HL-60 (cell line): Measurements from ENCODE around the gene CRYBG2.

ENCODE experiments used
- DNase-seq, 2 experiments: peaks; one replicate each; pipeline ENCODE4 v3.0.0-alpha.2; 2010 to 2020; ENCODE audit warnings: low read depth in 1 of 2, low spot score in 1 of 2
- H3K27ac ChIP-seq: fragments of 250-450 bp; sonication (Bioruptor Pico); replicated peaks from 2 replicates; pipeline ENCODE4 v1.5.1; 2020; ENCODE audit warnings: mild to moderate bottlenecking, moderate library complexity
- H3K27me3 ChIP-seq: fragments of 250-450 bp; sonication (Bioruptor Pico); 2 replicates; pipeline ENCODE4 v1.5.1; 2021; ENCODE audit warnings: mild to moderate bottlenecking, moderate library complexity; ENCODE audit not compliant: insufficient read depth, poor library complexity, severe bottlenecking
- H3K4me3 ChIP-seq: replicated peaks from 2 replicates; pipeline ENCODE4 v1.5.1; 2011; ENCODE audit warnings: mild to moderate bottlenecking, control low read depth, low read length; ENCODE audit not compliant: insufficient read depth
- CTCF ChIP-seq: IDR thresholded peaks from one replicate; pipeline ENCODE4 v1.5.1; 2011; ENCODE audit warnings: low read length, control low read depth, inconsistent platforms; ENCODE audit not compliant: insufficient read depth
- GABPA ChIP-seq: IDR thresholded peaks from 2 replicates; pipeline ENCODE4 v1.6.1; 2012; ENCODE audit warnings: low read depth
- POLR2AphosphoS5 ChIP-seq: IDR thresholded peaks from 2 replicates; pipeline ENCODE4 v1.6.1; 2012; ENCODE audit warnings: low read depth
- SPI1 ChIP-seq: IDR thresholded peaks from 2 replicates; pipeline ENCODE4 v1.6.1; 2012; ENCODE audit warnings: low read depth, mild to moderate bottlenecking, borderline replicate concordance
- TF ChIP-seq, protein P1 (sequence below): IDR thresholded peaks from 2 replicates; pipeline ENCODE4 v1.6.1; 2012; ENCODE audit warnings: low read depth; ENCODE audit not compliant: insufficient replicate concordance

CRYBG2 gene

DNA sequence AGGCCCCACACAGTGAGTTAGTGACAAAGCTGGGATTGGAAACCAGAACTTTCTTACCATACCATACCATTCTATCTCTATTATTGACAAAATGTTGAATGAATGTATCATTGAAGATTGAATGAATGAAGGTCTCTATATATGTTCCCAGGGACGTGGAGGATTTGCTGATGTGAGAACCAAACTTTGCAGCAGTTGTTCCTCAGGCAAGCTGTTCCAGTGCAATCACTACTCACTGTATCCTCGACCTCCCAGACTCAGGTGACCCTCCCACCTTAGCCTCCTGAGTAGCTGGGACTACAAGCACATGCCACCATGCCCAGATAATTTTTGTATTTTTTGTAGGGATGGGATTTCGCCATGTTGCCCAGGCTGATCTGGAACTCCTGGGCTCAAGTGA, 45.1 kb upstream of the CRYBG2 start:
- Histone ChIP-seq H3K27ac (no peak overlapping the region), H3K4me3 (no peak overlapping the region), H3K27me3 (no peaks in the 10 kb centered on the region)
- TF ChIP-seq GABPA: no peak
- TF ChIP-seq CTCF: no peak
- no peak for TF ChIP-seq SPI1
- TF ChIP-seq POLR2AphosphoS5: no peak
- TF ChIP-seq, protein P1, sequence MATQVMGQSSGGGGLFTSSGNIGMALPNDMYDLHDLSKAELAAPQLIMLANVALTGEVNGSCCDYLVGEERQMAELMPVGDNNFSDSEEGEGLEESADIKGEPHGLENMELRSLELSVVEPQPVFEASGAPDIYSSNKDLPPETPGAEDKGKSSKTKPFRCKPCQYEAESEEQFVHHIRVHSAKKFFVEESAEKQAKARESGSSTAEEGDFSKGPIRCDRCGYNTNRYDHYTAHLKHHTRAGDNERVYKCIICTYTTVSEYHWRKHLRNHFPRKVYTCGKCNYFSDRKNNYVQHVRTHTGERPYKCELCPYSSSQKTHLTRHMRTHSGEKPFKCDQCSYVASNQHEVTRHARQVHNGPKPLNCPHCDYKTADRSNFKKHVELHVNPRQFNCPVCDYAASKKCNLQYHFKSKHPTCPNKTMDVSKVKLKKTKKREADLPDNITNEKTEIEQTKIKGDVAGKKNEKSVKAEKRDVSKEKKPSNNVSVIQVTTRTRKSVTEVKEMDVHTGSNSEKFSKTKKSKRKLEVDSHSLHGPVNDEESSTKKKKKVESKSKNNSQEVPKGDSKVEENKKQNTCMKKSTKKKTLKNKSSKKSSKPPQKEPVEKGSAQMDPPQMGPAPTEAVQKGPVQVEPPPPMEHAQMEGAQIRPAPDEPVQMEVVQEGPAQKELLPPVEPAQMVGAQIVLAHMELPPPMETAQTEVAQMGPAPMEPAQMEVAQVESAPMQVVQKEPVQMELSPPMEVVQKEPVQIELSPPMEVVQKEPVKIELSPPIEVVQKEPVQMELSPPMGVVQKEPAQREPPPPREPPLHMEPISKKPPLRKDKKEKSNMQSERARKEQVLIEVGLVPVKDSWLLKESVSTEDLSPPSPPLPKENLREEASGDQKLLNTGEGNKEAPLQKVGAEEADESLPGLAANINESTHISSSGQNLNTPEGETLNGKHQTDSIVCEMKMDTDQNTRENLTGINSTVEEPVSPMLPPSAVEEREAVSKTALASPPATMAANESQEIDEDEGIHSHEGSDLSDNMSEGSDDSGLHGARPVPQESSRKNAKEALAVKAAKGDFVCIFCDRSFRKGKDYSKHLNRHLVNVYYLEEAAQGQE: no peak
- DNase-seq: no peak

- H3K27me3 ChIP-seq: no peaks in the 10 kb centered on the region
- H3K27ac ChIP-seq: no peak overlapping the region
- DNase-seq: no peak
- H3K4me3 ChIP-seq: no peak overlapping the region
- TF ChIP-seq POLR2AphosphoS5 (no peak), GABPA (no peak), CTCF (no peak), SPI1 (no peak)
- TF ChIP-seq, protein P1: no peak
Observed at GRCh38 chr1:26395754-26396153, 41.8 kb upstream of the CRYBG2 start.

GRCh38 chr1:26391450-26391849, 37.5 kb upstream of the CRYBG2 start:
- Histone ChIP-seq H3K27ac (no peak overlapping the region), H3K27me3 (no peaks in the 10 kb centered on the region), H3K4me3 (no peak overlapping the region)
- TF ChIP-seq POLR2AphosphoS5: no peak
- TF ChIP-seq CTCF: peak; percentile 70
- peak; percentile 27 to 32 for DNase-seq

- H3K27ac ChIP-seq: no peak overlapping the region
- no peaks in the 10 kb centered on the region for H3K27me3 ChIP-seq
- TF ChIP-seq CTCF: no peak
- TF ChIP-seq POLR2AphosphoS5: no peak
- DNase-seq: no peak
- no peak overlapping the region for H3K4me3 ChIP-seq
Observed at GRCh38 chr1:26389604-26390247, 35.8 kb upstream of the CRYBG2 start.
